Stomach (tissue), 4 donors: Measurements from ENCODE around the gene KRT1.

Experiments
- POLR2A ChIP-seq, 4 donors: fragments of 450-650 bp; IDR thresholded peaks; one replicate each; pipeline ENCODE4 v1.6.1; 2016; ENCODE audit warnings: antibody characterized with exemption in 4 of 4, control low read depth in 2 of 4, mild to moderate bottlenecking in 1 of 4, moderate library complexity in 1 of 4
- POLR2AphosphoS5 ChIP-seq, 3 donors: sonication (generic); formaldehyde crosslinking; IDR thresholded peaks; one replicate each; pipeline ENCODE4 v1.6.1; 2016; ENCODE audit warnings: antibody characterized with exemption in 3 of 3
- TF ChIP-seq, protein P1 (sequence below), 7 experiments: fragments of 450-650 bp in 4 of 7; fragments of 200-600 bp in 3 of 7; sonication (generic) in 3 of 7; IDR thresholded peaks; one replicate each; pipeline ENCODE4 v1.5.1; 2016 to 2019; ENCODE audit warnings: antibody characterized with exemption in 7 of 7, control low read depth in 2 of 7, mild to moderate bottlenecking in 1 of 7

DNA sequence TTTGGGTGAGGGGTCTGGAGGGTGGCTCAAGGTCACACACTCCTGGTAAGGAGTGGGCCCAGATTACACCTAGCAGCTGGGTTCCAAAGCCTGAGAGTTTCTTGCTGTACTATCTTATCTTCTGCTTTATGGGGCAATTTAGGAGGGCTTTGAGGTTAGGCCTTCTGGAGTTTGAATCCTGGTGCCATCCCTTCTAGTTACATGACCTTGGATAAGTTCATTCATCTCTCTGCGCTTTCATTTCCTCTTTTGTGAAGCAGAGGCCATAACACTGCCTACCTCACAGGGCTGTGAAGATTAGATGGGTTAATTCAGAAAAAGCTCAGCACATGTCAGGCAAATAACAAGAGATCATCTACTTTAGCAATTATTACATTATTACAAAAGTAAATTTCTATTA lies 30.5 kb upstream of the KRT1 start:
- TF ChIP-seq, protein P1, sequence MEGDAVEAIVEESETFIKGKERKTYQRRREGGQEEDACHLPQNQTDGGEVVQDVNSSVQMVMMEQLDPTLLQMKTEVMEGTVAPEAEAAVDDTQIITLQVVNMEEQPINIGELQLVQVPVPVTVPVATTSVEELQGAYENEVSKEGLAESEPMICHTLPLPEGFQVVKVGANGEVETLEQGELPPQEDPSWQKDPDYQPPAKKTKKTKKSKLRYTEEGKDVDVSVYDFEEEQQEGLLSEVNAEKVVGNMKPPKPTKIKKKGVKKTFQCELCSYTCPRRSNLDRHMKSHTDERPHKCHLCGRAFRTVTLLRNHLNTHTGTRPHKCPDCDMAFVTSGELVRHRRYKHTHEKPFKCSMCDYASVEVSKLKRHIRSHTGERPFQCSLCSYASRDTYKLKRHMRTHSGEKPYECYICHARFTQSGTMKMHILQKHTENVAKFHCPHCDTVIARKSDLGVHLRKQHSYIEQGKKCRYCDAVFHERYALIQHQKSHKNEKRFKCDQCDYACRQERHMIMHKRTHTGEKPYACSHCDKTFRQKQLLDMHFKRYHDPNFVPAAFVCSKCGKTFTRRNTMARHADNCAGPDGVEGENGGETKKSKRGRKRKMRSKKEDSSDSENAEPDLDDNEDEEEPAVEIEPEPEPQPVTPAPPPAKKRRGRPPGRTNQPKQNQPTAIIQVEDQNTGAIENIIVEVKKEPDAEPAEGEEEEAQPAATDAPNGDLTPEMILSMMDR (IDR thresholded peaks at IDR 0.05), result no peak
- TF ChIP-seq POLR2A (IDR thresholded peaks at IDR 0.05) (no peak), POLR2AphosphoS5 (IDR thresholded peaks at IDR 0.05) (no peak)
